Fibroblast of skin of left biceps (primary cell): ENCODE data around the gene SLC35F6.

Experiments
- DNase-seq, 2 experiments: peaks; one replicate each; pipeline ENCODE4 v3.0.0-alpha.2; 2013; ENCODE audit warnings: low read depth in 2 of 2

SLC35F6 gene

GRCh38 chr2:26764078-26764887 lies at the start of gene SLC35F6:
TSS of gene SLC35F6 (plus strand) at chr2:26764284. CDS start at chr2:26764350, 66 bp downstream.
- peak; percentile 42 to 45 for DNase-seq

GRCh38 chr2:26715528-26716270 lies 48.4 kb upstream of the SLC35F6 start:
- no peak for DNase-seq

- no peak for DNase-seq
Observed at GRCh38 chr2:26716340-26716739, 47.7 kb upstream of the SLC35F6 start.

GRCh38 chr2:26716769-26717168 lies 47.3 kb upstream of the SLC35F6 start:
- DNase-seq = no peak

GRCh38 chr2:26717362-26717761 lies 46.7 kb upstream of the SLC35F6 start:
- no peak for DNase-seq

- no peak for DNase-seq
Observed at GRCh38 chr2:26718949-26719686, 45.0 kb upstream of the SLC35F6 start.

GRCh38 chr2:26720322-26721114 lies 43.6 kb upstream of the SLC35F6 start:
- no peak for DNase-seq

- DNase-seq = no peak
Observed at GRCh38 chr2:26721115-26722032, 42.7 kb upstream of the SLC35F6 start.

- DNase-seq = no peak
Observed at GRCh38 chr2:26722328-26722727, 41.8 kb upstream of the SLC35F6 start.

- no peak for DNase-seq
Observed at GRCh38 chr2:26722911-26723310, 41.2 kb upstream of the SLC35F6 start.

GRCh38 chr2:26723475-26723874 lies 40.6 kb upstream of the SLC35F6 start:
- no peak for DNase-seq

GRCh38 chr2:26723991-26724750 lies 39.9 kb upstream of the SLC35F6 start:
- DNase-seq = no peak

- DNase-seq = no peak
Observed at GRCh38 chr2:26724784-26725520, 39.1 kb upstream of the SLC35F6 start.

- no peak for DNase-seq
Observed at GRCh38 chr2:26725521-26725820, 38.6 kb upstream of the SLC35F6 start.

- DNase-seq = no peak
Observed at GRCh38 chr2:26726228-26726627, 37.9 kb upstream of the SLC35F6 start.

GRCh38 chr2:26727641-26728561 lies 36.2 kb upstream of the SLC35F6 start:
- no peak for DNase-seq

- DNase-seq = no peak
Observed at GRCh38 chr2:26729311-26729710, 34.8 kb upstream of the SLC35F6 start.
